GM23248 (cell line): ENCODE measurements around the gene NFYB. TPM values are rescaled to one million over a fixed set of nuclear protein-coding genes. Genes with fewer than 3 reads are reported as not detected.

Experiments used
- DNase-seq: peaks from one replicate; pipeline ENCODE4 v3.0.0-alpha.2; 2015
- H2AFZ ChIP-seq: fragments of 200-600 bp; sonication (generic); 2 replicates; pipeline ENCODE4 v1.6.1; 2016; ENCODE audit warnings: antibody characterized with exemption
- H3F3A ChIP-seq: fragments of 200-600 bp; sonication (generic); 2 replicates; pipeline ENCODE4 v1.6.1; 2016; ENCODE audit warnings: mild to moderate bottlenecking, antibody characterized with exemption, mixed run types; ENCODE audit not compliant: insufficient read depth
- H3K27ac ChIP-seq: fragments of 200-600 bp; sonication (generic); 2 replicates; pipeline ENCODE4 v1.5.1; 2016; ENCODE audit warnings: mild to moderate bottlenecking
- H3K27me3 ChIP-seq: fragments of 200-600 bp; sonication (generic); replicated peaks from 2 replicates; pipeline ENCODE4 v1.6.1; 2016; ENCODE audit warnings: mild to moderate bottlenecking; ENCODE audit not compliant: insufficient read depth
- H3K36me3 ChIP-seq: fragments of 200-600 bp; sonication (generic); 2 replicates; pipeline ENCODE4 v1.6.1; 2016; ENCODE audit warnings: low read depth, mild to moderate bottlenecking
- H3K4me1 ChIP-seq: fragments of 200-600 bp; sonication (generic); 2 replicates; pipeline ENCODE4 v1.6.1; 2016; ENCODE audit warnings: mild to moderate bottlenecking; ENCODE audit not compliant: insufficient read depth
- H3K4me2 ChIP-seq: fragments of 200-600 bp; sonication (generic); one replicate; pipeline ENCODE4 v1.6.1; 2016; ENCODE audit warnings: mild to moderate bottlenecking; ENCODE audit not compliant: unreplicated experiment
- H3K4me3 ChIP-seq: fragments of 200-600 bp; sonication (generic); 2 replicates; pipeline ENCODE4 v1.5.1; 2016; ENCODE audit warnings: mild to moderate bottlenecking
- H3K79me2 ChIP-seq: fragments of 200-600 bp; sonication (generic); 2 replicates; pipeline ENCODE4 v1.6.1; 2016; ENCODE audit warnings: mild to moderate bottlenecking; ENCODE audit not compliant: insufficient read depth
- H3K9ac ChIP-seq: fragments of 200-600 bp; sonication (generic); 2 replicates; pipeline ENCODE4 v1.6.1; 2016; ENCODE audit warnings: mild to moderate bottlenecking
- H3K9me2 ChIP-seq: fragments of 200-600 bp; sonication (generic); 2 replicates; pipeline ENCODE4 v1.6.1; 2016; ENCODE audit warnings: mixed run types, mild to moderate bottlenecking, moderate library complexity; ENCODE audit not compliant: insufficient read depth
- H3K9me3 ChIP-seq: fragments of 200-600 bp; sonication (generic); one replicate; pipeline ENCODE4 v1.6.1; 2017; ENCODE audit warnings: low read depth
- H4K20me1 ChIP-seq: fragments of 200-600 bp; sonication (generic); 2 replicates; pipeline ENCODE4 v1.6.0; 2016; ENCODE audit not compliant: insufficient read depth
- EZH2 ChIP-seq: fragments of 200-600 bp; sonication (generic); IDR thresholded peaks from 2 replicates; pipeline ENCODE4 v1.6.1; 2018; ENCODE audit warnings: antibody characterized with exemption, mild to moderate bottlenecking; ENCODE audit not compliant: insufficient read depth, poor library complexity, severe bottlenecking
- EZH2phosphoT487 ChIP-seq: fragments of 200-600 bp; sonication (generic); IDR thresholded peaks from 2 replicates; pipeline ENCODE4 v1.6.1; 2018; ENCODE audit warnings: antibody characterized with exemption, moderate library complexity, mild to moderate bottlenecking, low read depth; ENCODE audit not compliant: insufficient read depth
- WGBS, 2 experiments: methylation state at CpG; one replicate each; pipeline ENCODE4 v1.1.6; 2015 to 2017; ENCODE audit warnings: low lambda C conversion rate in 2 of 2, low coverage in 1 of 2; ENCODE audit errors: missing lambda C conversion rate in 2 of 2; 5-methylcytosine and 5-hydroxymethylcytosine counted together
- in situ Hi-C: fragments of 300-500 bp; cut with MboI; formaldehyde crosslinking; loops from 2 replicates; pipeline ENCODE4 v1.15.0; 2020
- polyA plus RNA-seq: library from polyadenylated mRNA; unstranded; fragments of >200 nt; fragmentation: Nextera tagmentation; extraction: Ambion mirVana; gene quantifications from 2 replicates; pipeline ENCODE4 v1.2.1, GENCODE V29; 2016
- total RNA-seq: library from RNA; depleted of rRNA; stranded (reverse); fragments of >200 nt; shearing (Covaris generic); gene quantifications from 2 replicates; pipeline ENCODE4 v1.2.3, GENCODE V29; 2014; rRNA removed

The NFYB gene
- total RNA-seq: 31.5 and 42.2 TPM in 2 replicates
- polyA plus RNA-seq: 35.0 and 37.1 TPM in 2 replicates

DNA sequence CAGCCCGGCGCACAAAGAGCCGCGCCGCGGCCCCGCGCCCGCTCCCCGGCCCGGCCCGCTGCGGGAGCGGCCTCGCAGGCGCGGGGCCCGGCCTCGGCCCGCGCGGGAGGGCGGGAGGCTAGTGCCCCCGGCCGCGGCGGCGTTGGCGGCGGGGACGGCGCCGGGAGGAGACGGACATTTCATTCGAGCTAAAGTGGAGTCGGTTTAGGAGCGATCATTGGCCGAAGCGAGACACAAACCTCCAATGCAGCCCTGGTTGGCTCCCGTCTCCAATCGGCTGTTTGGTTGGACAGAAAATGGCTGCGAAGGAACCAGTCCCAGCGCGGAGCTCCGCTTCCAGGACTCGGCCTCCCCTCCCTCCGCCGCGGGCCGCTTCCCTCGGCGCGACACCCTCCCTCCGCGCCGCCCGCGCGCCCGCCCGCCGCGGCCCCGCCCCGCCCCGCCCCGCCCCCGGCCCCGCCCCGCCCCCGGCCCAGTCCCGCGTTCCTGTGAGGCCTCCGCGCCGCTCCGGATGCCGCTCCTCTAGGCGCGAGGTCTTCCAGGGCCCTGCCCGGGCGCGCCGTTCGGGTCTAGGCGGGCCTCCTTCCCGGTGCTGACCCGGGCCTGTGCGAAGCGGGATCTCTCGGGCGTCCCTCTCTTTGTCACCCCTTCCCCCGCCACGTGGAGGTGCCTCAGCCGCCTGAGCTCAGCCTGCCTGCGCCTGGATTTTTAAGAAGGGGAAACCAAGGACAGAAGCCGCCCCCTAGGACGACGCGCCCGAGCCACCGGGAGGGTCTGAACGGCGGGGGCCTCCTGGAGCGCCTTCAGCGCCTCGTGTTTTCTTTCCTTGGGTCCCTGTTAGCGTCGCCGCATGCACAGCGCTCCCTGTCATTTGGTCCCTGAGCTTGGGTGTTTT is at the start of gene NFYB:
Gene NFYB (minus strand): TSS at position 309 of the 895 bp plus-strand sequence. CDS start 2,757 bp downstream, outside the sequence.
- H2AFZ ChIP-seq: peak within 1 kb of the TSS; percentile 92
- peaks cover 4% of the 10 kb centered on the region; the same call in 1 of the 2 replicates for H3K36me3 ChIP-seq
- no peaks in the 10 kb centered on the region for H3K27me3 ChIP-seq
- peak within 1 kb of the TSS; percentile 83 for H3K9ac ChIP-seq
- H3K4me2 ChIP-seq: peak within 1 kb of the TSS; percentile 87
- peak; percentile 97 for DNase-seq
- in situ Hi-C loops: no loop called here
- H3K27ac ChIP-seq: peak within 1 kb of the TSS; percentile 54
- 3 to 4% methylated on average over 52 to 102 of the region's 111 CpGs for WGBS, 2 experiments
- no peaks in the 10 kb centered on the region for H4K20me1 ChIP-seq
- H3F3A ChIP-seq: peaks cover 23% of the 10 kb centered on the region
- no peaks in the 10 kb centered on the region for H3K9me3 ChIP-seq
- H3K4me3 ChIP-seq: peak within 1 kb of the TSS; percentile 78
- H3K4me1 ChIP-seq: peaks cover 44% of the 10 kb centered on the region
- TF ChIP-seq EZH2phosphoT487: no peak
- no peak for TF ChIP-seq EZH2
- peaks cover 41% of the 10 kb centered on the region for H3K79me2 ChIP-seq
- no peaks in the 10 kb centered on the region for H3K9me2 ChIP-seq

DNA sequence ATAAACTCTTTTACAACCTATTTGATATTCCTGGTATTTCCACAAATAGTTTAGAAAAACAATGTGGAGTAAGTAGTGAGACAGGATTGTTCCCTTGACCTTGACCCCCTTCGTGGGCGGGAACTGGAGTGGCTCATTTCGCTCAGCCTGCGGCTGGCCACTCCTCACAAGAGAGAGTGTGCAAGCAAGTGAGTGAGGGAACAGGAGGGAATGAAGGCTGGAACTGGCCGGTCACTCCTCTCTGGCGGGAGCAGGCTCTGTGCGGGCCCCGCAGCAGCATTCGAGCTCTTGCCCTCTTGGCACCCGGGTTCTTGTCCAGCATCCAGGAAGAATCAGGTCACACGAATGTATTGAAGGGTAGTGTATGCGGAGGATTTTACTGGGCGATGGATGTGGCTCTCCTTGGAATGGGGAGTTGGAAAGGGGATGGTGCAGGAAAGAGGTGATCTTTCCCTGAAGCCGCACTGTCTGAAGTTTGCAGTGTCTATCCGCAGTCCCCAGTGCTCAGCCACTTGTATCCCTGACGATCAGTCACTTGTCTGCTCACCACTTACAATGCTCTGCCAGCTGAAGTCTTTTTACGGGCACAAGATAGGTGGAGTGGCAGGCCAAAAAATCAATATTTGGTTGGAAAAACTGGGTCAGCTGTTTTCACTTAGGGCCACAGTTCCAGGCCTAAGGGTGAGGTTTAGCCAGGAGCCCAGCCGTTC is 49.6 kb upstream of the NFYB start:
- Histone ChIP-seq H3K79me2 (no peaks in the 10 kb centered on the region), H3K36me3 (no peaks in the 10 kb centered on the region), H3K27ac (no peak overlapping the region), H3K27me3 (no peaks in the 10 kb centered on the region), H3K9me3 (no peaks in the 10 kb centered on the region), H3F3A (peaks cover 27% of the 10 kb centered on the region), H3K9me2 (no peaks in the 10 kb centered on the region), H3K4me2 (no peak overlapping the region), H4K20me1 (no peaks in the 10 kb centered on the region), H3K4me3 (no peak overlapping the region), H3K9ac (no peak overlapping the region), H3K4me1 (peaks cover 20% of the 10 kb centered on the region), H2AFZ (no peak overlapping the region)
- DNase-seq: no peak
- WGBS, 2 experiments: 93 to 98% methylated on average over 18 of the region's 18 CpGs
- in situ Hi-C loops: no loop called here
- no peak for TF ChIP-seq EZH2phosphoT487
- TF ChIP-seq EZH2: no peak

DNA sequence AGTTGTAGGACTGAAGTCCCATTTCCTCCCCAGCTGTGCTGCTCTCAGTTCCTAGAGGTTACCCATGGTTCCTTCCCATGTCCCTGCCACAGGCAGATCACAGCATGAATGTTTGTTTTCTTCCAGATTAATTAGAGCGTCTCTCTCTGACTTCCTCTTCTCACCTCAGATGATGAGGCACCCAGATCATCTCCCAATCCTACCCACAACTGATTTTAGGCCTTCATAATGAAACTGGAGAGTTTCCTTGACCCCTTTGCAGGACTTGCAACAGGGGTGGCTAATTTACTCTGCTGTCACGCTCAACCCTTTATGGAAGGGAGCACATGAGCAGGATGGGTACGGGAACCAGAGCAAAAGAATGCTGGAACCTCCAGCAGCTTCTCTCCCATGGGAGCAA is 45.4 kb upstream of the NFYB start:
- WGBS, 2 experiments: 88 to 90% methylated on average over 3 of the region's 3 CpGs
- Histone ChIP-seq H3K4me2 (no peak overlapping the region), H3K4me3 (no peak overlapping the region), H4K20me1 (no peaks in the 10 kb centered on the region), H2AFZ (no peak overlapping the region), H3F3A (peaks cover 41% of the 10 kb centered on the region), H3K27ac (no peak overlapping the region), H3K27me3 (no peaks in the 10 kb centered on the region), H3K4me1 (peaks cover 38% of the 10 kb centered on the region), H3K9me2 (no peaks in the 10 kb centered on the region), H3K9ac (no peak overlapping the region), H3K9me3 (no peaks in the 10 kb centered on the region), H3K36me3 (no peaks in the 10 kb centered on the region), H3K79me2 (no peaks in the 10 kb centered on the region)
- TF ChIP-seq EZH2phosphoT487 (no peak), EZH2 (no peak)
- in situ Hi-C loops: no loop called here
- DNase-seq: no peak

DNA sequence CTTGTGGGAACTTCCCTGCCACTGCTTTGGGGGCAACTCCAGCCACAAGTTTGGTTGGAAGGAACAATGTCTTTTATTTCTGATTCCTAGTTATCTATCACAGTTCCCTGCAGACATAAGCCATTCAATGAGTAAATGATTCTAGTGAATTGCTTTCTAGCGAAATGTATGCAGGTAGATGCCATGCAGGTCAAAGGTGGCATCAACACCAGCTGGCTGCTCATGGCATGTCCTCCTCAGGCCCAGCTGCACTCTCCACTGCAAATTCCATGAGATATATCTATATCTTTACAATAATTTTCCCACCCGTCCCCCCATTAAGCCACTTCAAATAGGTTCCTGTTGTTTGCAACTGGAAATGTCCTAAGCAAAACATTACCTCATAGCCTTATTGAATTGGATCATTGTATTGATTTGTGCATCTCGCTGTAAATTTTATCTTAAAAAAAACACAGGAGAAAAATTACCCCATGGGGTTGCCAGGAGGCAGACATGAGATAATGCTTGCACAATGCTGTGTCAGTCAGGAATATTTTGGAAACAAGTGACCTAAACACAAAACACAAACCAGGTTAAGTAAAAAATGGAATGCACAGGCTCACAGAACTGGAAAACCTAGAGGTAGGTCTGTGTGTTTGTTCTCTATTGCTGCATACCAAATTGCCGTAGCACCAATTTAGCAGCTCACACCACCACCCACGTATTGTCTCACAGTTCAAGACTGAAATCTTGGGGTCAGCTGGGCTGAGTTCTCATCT is 44.8 kb upstream of the NFYB start:
- H3K9ac ChIP-seq: no peak overlapping the region
- in situ Hi-C loops: no loop called here
- H3K4me2 ChIP-seq: no peak overlapping the region
- 81 to 83% methylated on average over 5 of the region's 5 CpGs for WGBS, 2 experiments
- no peaks in the 10 kb centered on the region for H3K9me2 ChIP-seq
- H3K4me3 ChIP-seq: no peak overlapping the region
- DNase-seq: no peak
- H3K79me2 ChIP-seq: no peaks in the 10 kb centered on the region
- peaks cover 48% of the 10 kb centered on the region for H3F3A ChIP-seq
- peaks cover 45% of the 10 kb centered on the region for H3K4me1 ChIP-seq
- H3K36me3 ChIP-seq: no peaks in the 10 kb centered on the region
- H3K27ac ChIP-seq: peak overlapping the region; percentile 43
- H3K9me3 ChIP-seq: no peaks in the 10 kb centered on the region
- H3K27me3 ChIP-seq: no peaks in the 10 kb centered on the region
- no peak overlapping the region for H2AFZ ChIP-seq
- no peak for TF ChIP-seq EZH2phosphoT487
- no peak for TF ChIP-seq EZH2
- no peaks in the 10 kb centered on the region for H4K20me1 ChIP-seq
